ENCODE measurements around the gene TDRD12. TPM values are rescaled to one million over a fixed set of nuclear protein-coding genes. Genes with fewer than 3 reads are reported as not detected.
"Not testable (repeated sequence)": the region's sequence is repeated elsewhere in the genome, so short reads cannot be mapped to it uniquely, and the experiment has no call there.

The TDRD12 gene
- total RNA-seq, 1 donor from 2014 or later: not detected

- H3K4me1 Mint-ChIP-seq (ENCODE audit: unreplicated experiment): peaks cover 9% of the 10 kb centered on the region
- H3K9me3 Mint-ChIP-seq (ENCODE audit: unreplicated experiment): no peaks in the 10 kb centered on the region
- no peak overlapping the region for H3K4me3 Mint-ChIP-seq (ENCODE audit: unreplicated experiment)
- TF ChIP-seq CTCF (IDR thresholded peaks at IDR 0.05; ENCODE audit: unreplicated experiment): no peak
- DNase-seq (ENCODE audit: low spot score): no peak
- no peak overlapping the region for H3K27ac Mint-ChIP-seq (ENCODE audit: unreplicated experiment)
- H3K27me3 Mint-ChIP-seq (ENCODE audit: unreplicated experiment): no peaks in the 10 kb centered on the region
- H3K36me3 Mint-ChIP-seq (ENCODE audit: low read depth, unreplicated experiment): peaks cover 4% of the 10 kb centered on the region
These were observed 109.9 kb downstream of the TDRD12 start for GRCh38 chr19:32829345-32829896.

DNA sequence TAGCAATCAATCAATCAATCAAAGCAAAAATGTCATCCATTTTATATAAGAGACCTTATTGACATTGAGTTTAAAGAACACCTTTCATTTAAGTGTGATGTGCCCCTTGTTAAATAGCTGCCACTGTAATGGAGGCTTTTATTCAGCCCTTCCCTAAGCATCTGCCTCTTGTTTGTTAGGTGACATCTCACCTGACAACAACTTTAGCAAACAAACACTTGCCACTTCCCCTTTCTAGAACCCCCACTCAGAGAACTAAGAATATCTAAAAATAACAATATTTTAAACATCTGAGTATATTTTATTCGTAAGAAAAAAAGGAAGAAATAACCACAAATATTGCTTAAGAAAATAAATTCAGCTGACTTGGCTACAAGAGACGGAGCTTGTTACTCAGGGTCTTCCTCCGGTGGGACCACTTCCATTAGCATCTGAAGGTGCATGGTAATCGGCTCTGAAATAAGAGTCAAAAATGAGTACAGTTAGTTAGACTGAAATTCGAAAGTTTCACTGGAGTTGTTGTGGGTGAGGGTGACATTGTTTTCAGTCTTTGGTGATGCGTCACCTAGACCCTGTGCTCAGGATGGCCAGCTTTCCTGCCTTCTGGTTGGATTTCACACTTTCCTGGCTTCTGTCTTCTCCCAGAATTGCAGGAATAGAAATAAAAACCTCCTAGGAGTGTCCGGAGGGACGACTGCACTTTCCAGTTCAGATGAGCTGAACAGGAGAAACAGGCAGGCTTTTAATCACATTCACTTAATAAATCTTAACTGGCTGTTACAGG, 110.9 kb downstream of the TDRD12 start:
- no peak for TF ChIP-seq CTCF (IDR thresholded peaks at IDR 0.05; ENCODE audit: unreplicated experiment)
- H3K9me3 Mint-ChIP-seq (ENCODE audit: unreplicated experiment): no peaks in the 10 kb centered on the region
- H3K27me3 Mint-ChIP-seq (ENCODE audit: unreplicated experiment): no peaks in the 10 kb centered on the region
- no peak overlapping the region for H3K27ac Mint-ChIP-seq (ENCODE audit: unreplicated experiment)
- no peaks in the 10 kb centered on the region for H3K4me1 Mint-ChIP-seq (ENCODE audit: unreplicated experiment)
- no peak overlapping the region for H3K4me3 Mint-ChIP-seq (ENCODE audit: unreplicated experiment)
- no peak for DNase-seq (ENCODE audit: low spot score)
- peaks cover 4% of the 10 kb centered on the region for H3K36me3 Mint-ChIP-seq (ENCODE audit: low read depth, unreplicated experiment)

GRCh38 chr19:32831611-32832010, 112.0 kb downstream of the TDRD12 start:
- Mint-ChIP-seq H3K27me3 (ENCODE audit: unreplicated experiment) (no peaks in the 10 kb centered on the region), H3K27ac (ENCODE audit: unreplicated experiment) (no peak overlapping the region), H3K4me1 (ENCODE audit: unreplicated experiment) (no peaks in the 10 kb centered on the region), H3K4me3 (ENCODE audit: unreplicated experiment) (no peak overlapping the region), H3K36me3 (ENCODE audit: low read depth, unreplicated experiment) (peaks cover 4% of the 10 kb centered on the region), H3K9me3 (ENCODE audit: unreplicated experiment) (no peaks in the 10 kb centered on the region)
- DNase-seq (ENCODE audit: low spot score): no peak
- TF ChIP-seq CTCF (IDR thresholded peaks at IDR 0.05; ENCODE audit: unreplicated experiment): no peak

DNA sequence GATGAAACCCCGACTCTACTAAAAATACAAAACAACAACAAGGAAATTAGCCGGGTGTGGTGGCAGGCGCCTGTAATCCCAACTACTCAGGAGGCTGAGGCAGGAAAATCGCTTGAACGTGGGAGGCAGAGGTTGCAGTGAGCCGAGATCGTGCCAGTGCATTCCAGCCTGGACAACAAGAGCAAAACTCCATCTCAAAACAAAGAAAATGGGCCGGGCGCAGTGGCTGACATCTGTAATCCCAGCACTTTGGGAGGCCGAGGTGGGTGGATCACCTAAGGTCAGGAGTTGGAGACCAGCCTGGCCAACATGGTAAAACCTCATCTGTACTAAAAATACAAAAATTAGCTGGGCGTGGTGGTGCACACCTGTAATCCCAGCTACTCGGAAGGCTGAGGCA, 112.5 kb downstream of the TDRD12 start:
- H3K4me3 Mint-ChIP-seq (ENCODE audit: unreplicated experiment); H3K27me3 Mint-ChIP-seq (ENCODE audit: unreplicated experiment); H3K4me1 Mint-ChIP-seq (ENCODE audit: unreplicated experiment); H3K27ac Mint-ChIP-seq (ENCODE audit: unreplicated experiment); H3K9me3 Mint-ChIP-seq (ENCODE audit: unreplicated experiment); H3K36me3 Mint-ChIP-seq (ENCODE audit: low read depth, unreplicated experiment); DNase-seq (ENCODE audit: low spot score): not testable (repeated sequence)

GRCh38 chr19:32832825-32833224, 113.3 kb downstream of the TDRD12 start:
- not testable (repeated sequence) for H3K4me1 Mint-ChIP-seq (ENCODE audit: unreplicated experiment); H3K9me3 Mint-ChIP-seq (ENCODE audit: unreplicated experiment); DNase-seq (ENCODE audit: low spot score); H3K4me3 Mint-ChIP-seq (ENCODE audit: unreplicated experiment); H3K36me3 Mint-ChIP-seq (ENCODE audit: low read depth, unreplicated experiment); H3K27me3 Mint-ChIP-seq (ENCODE audit: unreplicated experiment); H3K27ac Mint-ChIP-seq (ENCODE audit: unreplicated experiment)

DNA sequence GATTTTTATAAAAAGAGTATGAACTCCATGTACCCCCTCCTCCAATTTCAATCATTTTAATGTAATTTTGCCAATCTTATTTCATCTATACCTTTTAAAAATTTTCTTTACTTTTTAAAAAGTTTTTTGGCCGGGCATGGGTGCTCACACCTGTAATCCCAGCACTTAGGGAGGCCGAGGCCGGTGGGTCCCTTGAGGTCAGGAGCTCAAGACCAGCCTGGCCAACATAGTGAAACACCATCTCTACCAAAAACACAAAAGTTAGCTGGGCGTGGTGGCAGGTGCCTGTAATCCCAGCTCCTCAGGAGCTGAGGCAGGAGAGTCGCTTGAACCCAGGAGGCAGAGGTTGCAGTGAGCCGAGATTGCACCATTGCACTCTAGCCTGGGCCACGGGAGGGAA, 113.8 kb downstream of the TDRD12 start:
- not testable (repeated sequence) for H3K4me1 Mint-ChIP-seq (ENCODE audit: unreplicated experiment); H3K27me3 Mint-ChIP-seq (ENCODE audit: unreplicated experiment); H3K27ac Mint-ChIP-seq (ENCODE audit: unreplicated experiment); H3K4me3 Mint-ChIP-seq (ENCODE audit: unreplicated experiment); H3K9me3 Mint-ChIP-seq (ENCODE audit: unreplicated experiment); H3K36me3 Mint-ChIP-seq (ENCODE audit: low read depth, unreplicated experiment); DNase-seq (ENCODE audit: low spot score)

Measured in endothelial cell (in vitro differentiated cells).